DOHH2 (cell line): ENCODE data around the gene SCRG1.

Experiments used
- CTCF ChIP-seq: fragments of 200-600 bp; sonication (generic); IDR thresholded peaks from one replicate; pipeline ENCODE4 v1.5.1; 2014; ENCODE audit warnings: antibody characterized with exemption, mild to moderate bottlenecking, low read depth, low read length; ENCODE audit not compliant: poor library complexity, severe bottlenecking
- EZH2phosphoT487 ChIP-seq: fragments of 200-600 bp; sonication (generic); IDR thresholded peaks from 2 replicates; pipeline ENCODE4 v1.6.1; 2017; ENCODE audit warnings: borderline replicate concordance, mild to moderate bottlenecking, antibody characterized with exemption, low read length, moderate library complexity, mixed read lengths

GRCh38 chr4:173420801-173421200 lies 21.9 kb upstream of the SCRG1 start:
- TF ChIP-seq CTCF (no peak), EZH2phosphoT487 (no peak)
